Activated CD8-positive, alpha-beta memory T cell treated with anti-CD3 and anti-CD28 coated beads for 36 hours (primary cell): ENCODE data around the gene RHBDF2. TPM values are rescaled to one million over a fixed set of nuclear protein-coding genes. Genes with fewer than 3 reads are reported as not detected.

Experiments
- CTCF ChIA-PET: fragments of 350-600 bp; sonication (Branson Sonifier 250); formaldehyde crosslinking; loops from one replicate; lab custom pipeline; 2021; ENCODE audit warnings: antibody characterized with exemption; lab: Charles Lee
- POLR2A ChIA-PET: fragments of 350-600 bp; sonication (Branson Sonifier 250); formaldehyde crosslinking; loops from one replicate; lab custom pipeline; 2021; ENCODE audit warnings: antibody characterized with exemption; lab: Charles Lee
- total RNA-seq, 2 experiments: library from RNA; stranded (reverse); gene quantifications; one replicate each; pipeline ENCODE4 v1.2.3, GENCODE V29; 2021

The RHBDF2 gene
- total RNA-seq, 2 experiments from 2014 or later, result 34.3 to 34.4 TPM

DNA sequence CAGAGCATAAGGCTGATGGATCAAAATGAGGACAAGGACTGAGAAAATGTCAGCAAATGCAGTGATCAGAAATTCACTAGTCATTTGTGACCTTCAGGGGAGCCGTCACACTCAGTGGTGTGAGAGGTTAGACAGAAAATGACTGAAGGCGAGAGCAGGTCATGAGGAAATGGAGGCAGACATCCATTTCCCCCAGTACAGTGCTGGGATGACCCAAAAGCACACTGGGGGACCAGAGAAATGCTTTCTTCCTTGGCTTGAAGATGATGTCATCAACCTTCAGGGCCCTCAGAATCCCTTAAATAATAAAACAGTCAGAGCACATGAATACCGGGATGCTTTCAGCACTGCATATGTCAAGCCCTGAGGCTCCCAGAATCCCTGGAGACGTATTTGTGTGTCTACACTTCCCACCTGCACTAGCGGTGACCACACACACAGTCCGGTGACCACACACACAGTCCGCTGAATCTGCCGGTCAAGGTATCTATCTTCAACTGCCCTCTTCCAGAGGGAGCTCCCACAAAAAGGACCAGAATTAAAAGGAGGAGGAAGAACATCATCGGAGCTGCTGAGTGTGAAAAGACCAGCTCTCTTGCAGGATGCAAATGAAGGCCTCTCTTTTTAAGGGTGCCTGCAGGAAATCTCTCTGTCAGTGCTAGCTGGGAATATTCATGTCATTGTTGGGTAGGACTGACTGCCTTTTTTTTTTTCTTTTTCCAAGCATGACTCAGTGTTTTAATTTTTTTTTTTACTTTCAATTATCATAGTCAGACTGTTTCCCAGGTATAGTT lies 56.5 kb downstream of the RHBDF2 start:
- ChIA-PET POLR2A (no interaction called here), CTCF (interaction anchor here (0.6 to 1.6 kb wide), 5 partner anchors 9 to 93 kb away, joined by 3 to 4 read pairs (median 4); partner anchors contain the start of gene UBE2O)

DNA sequence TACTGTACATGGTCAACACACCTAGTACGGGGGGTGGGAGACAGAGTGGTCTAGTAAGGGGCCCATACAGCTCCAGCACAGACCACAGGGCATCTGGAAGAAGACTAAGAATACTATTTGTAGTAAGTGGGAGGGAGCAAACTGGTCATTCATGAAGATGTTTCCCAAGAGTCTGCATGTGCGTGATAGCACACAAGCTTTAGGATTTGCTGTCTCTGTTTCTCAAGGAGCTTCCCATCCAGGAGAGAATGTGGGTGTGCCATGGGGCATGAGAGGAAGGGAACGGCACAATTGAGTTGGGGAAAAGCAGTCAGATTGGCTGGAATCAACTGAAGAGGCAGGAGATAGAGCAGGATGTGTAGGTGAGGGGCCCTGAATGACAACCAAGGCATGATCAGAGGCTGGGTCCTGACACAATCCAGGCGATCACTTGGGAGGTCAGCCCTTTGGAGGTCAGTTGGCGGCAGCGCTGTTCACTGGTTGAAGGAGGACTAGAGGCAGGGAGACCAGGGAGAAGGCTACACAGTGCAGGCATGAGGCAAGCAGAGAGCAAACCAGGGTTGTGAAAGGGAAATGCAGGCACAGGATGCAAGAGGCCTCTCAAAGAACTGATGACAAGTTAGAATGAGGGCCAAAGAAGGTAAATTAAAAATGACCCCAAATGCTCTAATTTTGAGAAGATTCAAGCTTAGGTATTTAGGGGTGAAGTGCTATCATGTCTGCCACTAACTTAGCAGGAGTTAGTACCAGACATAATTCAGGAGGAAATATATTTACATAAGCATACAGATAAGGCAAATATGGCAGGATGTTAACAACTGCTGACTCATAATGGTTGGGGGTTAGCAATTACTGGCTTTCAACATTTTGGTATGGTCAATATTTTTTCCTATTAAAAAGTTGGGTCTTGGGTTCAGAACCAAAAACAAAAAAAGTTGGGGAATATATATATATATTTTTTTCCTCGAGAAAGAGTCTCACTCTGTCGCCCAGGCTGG lies 58.6 kb downstream of the RHBDF2 start:
- ChIA-PET POLR2A (no interaction called here), CTCF (no interaction called here)

- POLR2A ChIA-PET, result no interaction called here
- CTCF ChIA-PET, result no interaction called here
These were observed 59.4 kb downstream of the RHBDF2 start for GRCh38 chr17:76441686-76442340.

- ChIA-PET POLR2A (no interaction called here), CTCF (no interaction called here)
These were observed 60.4 kb downstream of the RHBDF2 start for GRCh38 chr17:76440751-76441362.

GRCh38 chr17:76439314-76439928 lies 61.8 kb downstream of the RHBDF2 start:
- POLR2A ChIA-PET, result no interaction called here
- CTCF ChIA-PET, result interaction anchor here (0.6 to 1.3 kb wide), 2 partner anchors 42 to 435 kb away, joined by 3 read pairs; no protein-coding TSS in a partner anchor

- POLR2A ChIA-PET, result no interaction called here
- CTCF ChIA-PET, result interaction anchor here (0.6 to 1.3 kb wide), 2 partner anchors 41 to 435 kb away, joined by 3 read pairs; no protein-coding TSS in a partner anchor
These were observed 62.3 kb downstream of the RHBDF2 start for GRCh38 chr17:76438906-76439305.

GRCh38 chr17:76437467-76438402 lies 63.5 kb downstream of the RHBDF2 start:
- ChIA-PET CTCF (interaction anchor here (0.7 to 0.9 kb wide), 2 partner anchors 39 to 186 kb away, joined by 3 read pairs; no protein-coding TSS in a partner anchor), POLR2A (interaction anchor here (0.7 kb wide), 1 partner anchor 12 kb away, joined by 3 read pairs; no protein-coding TSS in a partner anchor)

- POLR2A ChIA-PET, result no interaction called here
- CTCF ChIA-PET, result interaction anchor here (1.1 to 1.7 kb wide), 2 partner anchors 30 to 156 kb away, joined by 3 to 4 read pairs; no protein-coding TSS in a partner anchor
These were observed 65.5 kb downstream of the RHBDF2 start for GRCh38 chr17:76435751-76436150.

GRCh38 chr17:76434870-76435269 lies 66.4 kb downstream of the RHBDF2 start:
- POLR2A ChIA-PET, result no interaction called here
- CTCF ChIA-PET, result interaction anchor here (0.7 to 1.7 kb wide), 3 partner anchors 24 to 155 kb away, joined by 3 read pairs; no protein-coding TSS in a partner anchor

DNA sequence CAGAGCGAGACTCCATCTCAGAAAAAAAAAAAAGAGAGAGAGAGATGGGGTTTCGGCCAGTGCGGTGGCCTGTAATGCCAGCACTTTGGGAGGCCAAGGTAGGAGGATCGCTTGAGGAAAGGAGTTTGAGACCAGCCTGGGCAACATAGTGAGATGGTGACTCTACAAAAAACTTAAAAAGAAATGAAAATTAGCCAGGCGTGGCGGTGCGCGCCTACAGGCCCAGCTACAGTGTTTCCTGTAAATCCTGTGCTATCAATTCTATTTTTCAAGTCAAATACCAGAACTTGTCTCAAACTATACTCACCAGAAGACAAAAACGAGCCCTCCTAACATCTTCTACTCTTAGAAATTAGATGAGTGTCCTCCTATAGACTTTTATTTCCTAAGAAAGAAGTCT lies 67.5 kb downstream of the RHBDF2 start:
- ChIA-PET CTCF (no interaction called here), POLR2A (no interaction called here)

DNA sequence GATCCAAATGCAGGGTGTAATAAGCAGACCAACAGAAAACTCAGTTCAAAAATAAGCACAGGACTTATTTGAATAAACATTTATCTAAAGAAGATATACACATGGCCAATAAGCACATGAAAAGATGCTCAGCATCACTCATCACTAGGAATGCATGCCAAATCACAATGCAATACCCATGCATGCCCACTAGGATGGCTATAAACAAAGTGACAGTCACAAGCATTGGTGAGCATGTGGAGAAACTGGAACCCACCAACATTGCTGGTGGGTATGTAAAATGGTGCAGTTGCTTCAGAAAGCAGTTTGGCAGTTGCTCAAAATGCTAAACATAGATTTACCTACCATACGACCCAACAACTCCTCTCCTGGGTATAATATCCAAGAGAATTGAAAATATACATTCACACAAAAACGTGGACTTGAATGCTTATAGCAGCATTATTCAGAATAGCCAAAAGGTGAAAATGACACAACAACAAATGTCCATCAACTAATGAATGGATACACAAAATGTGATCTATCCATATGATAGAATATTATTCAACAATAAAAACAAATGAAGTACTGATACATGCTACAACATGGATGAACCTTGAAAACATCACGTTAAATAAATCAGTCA lies 68.4 kb downstream of the RHBDF2 start:
- POLR2A ChIA-PET, result no interaction called here
- CTCF ChIA-PET, result no interaction called here

DNA sequence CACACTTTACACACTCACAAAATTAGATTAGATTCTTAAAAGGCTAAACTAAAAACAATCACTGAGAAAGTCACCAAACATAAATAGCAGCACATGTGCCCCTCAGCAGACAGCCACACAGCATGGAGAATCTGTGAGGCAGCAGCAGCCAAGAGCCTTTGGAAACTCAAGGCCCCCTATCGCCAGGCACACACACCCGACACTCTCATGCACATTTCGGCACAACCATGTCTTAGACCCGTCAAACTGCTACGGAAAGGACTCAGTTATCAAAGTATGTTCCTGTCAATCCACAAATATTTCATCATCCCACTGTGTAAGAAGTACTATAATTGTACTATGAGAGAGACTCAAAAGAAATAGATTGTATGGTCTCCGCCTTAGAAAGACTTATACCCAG lies 69.2 kb downstream of the RHBDF2 start:
- CTCF ChIA-PET, result interaction anchor here (1.1 to 1.3 kb wide), 2 partner anchors 21 to 418 kb away, joined by 3 read pairs; no protein-coding TSS in a partner anchor
- POLR2A ChIA-PET, result no interaction called here

- ChIA-PET POLR2A (no interaction called here), CTCF (interaction anchor here (1.1 to 2.1 kb wide), 3 partner anchors 20 to 417 kb away, joined by 3 to 4 read pairs (median 3); no protein-coding TSS in a partner anchor)
These were observed 69.7 kb downstream of the RHBDF2 start for GRCh38 chr17:76431509-76431908.

GRCh38 chr17:76428511-76428910 lies 72.7 kb downstream of the RHBDF2 start:
- ChIA-PET CTCF (interaction anchor here (0.6 to 1.6 kb wide), 2 partner anchors 20 to 125 kb away, joined by 3 to 5 read pairs; no protein-coding TSS in a partner anchor), POLR2A (no interaction called here)

DNA sequence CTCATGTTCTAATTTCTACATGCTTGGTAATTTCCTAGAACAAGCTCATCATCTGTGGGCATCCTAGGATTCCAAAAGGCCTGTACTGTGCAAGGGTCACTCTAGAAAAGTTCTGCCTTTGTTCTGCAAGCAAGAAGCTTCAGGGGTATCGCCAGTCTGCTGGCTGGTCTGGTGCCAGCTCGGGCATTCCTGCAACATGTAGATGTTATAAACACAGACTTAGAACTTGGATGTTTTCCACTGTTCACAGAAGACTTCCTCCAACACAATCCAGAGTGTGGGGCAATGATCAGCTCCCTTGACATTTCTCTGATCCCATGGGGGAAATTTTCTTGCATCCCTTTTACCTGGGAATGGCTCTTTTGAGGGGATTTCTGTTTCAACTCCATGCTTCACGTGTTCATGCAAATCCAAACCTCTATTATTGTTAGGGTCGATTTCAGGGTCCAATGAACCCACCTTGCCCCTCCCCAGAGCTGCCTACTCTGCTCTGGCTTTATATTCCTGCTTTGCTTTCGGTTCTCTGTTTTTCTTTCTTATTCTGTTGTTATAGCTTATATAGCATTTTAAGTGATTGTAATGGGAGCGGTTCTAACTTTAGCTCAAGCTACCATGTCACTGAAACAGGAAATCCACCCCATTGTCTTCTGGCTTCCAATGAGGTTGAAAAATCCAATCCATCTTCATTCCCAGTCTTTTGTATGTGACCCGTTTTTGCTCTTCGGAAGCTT lies 73.6 kb downstream of the RHBDF2 start:
- POLR2A ChIA-PET, result interaction anchor here (0.5 kb wide), 1 partner anchor 61 kb away, joined by 3 read pairs; no protein-coding TSS in a partner anchor

More for the DNA sequence above, 73.6 kb downstream of the RHBDF2 start:
- CTCF ChIA-PET, result interaction anchor here (0.6 to 1.6 kb wide), 2 partner anchors 19 to 124 kb away, joined by 3 to 5 read pairs; no protein-coding TSS in a partner anchor
